H9 (cell line): ENCODE data around the gene THSD7A. TPM values are rescaled to one million over a fixed set of nuclear protein-coding genes. Genes with fewer than 3 reads are reported as not detected.

Experiments
- DNase-seq: peaks from one replicate; pipeline ENCODE4 v3.0.0-alpha.2; 2017
- H2AFZ ChIP-seq: one replicate; pipeline ENCODE4 v1.6.1; 2013; ENCODE audit warnings: mild to moderate bottlenecking, low read length, control low read depth, moderate library complexity
- H2AK5ac ChIP-seq: 2 replicates; pipeline ENCODE4 v1.6.1; 2013; ENCODE audit warnings: low read length, control low read depth, mixed read lengths; ENCODE audit not compliant: insufficient read length
- H2BK120ac ChIP-seq: one replicate; pipeline ENCODE4 v1.6.1; 2013; ENCODE audit warnings: low read depth, mild to moderate bottlenecking, low read length, control low read depth, inconsistent platforms; ENCODE audit not compliant: poor library complexity, severe bottlenecking
- H2BK12ac ChIP-seq: 2 replicates; pipeline ENCODE4 v1.6.1; 2013; ENCODE audit warnings: low read length, control low read depth, mixed read lengths, low read depth; ENCODE audit not compliant: insufficient read length
- H2BK15ac ChIP-seq: 2 replicates; pipeline ENCODE4 v1.6.1; 2013; ENCODE audit warnings: low read depth, low read length, control low read depth
- H2BK20ac ChIP-seq: one replicate; pipeline ENCODE4 v1.6.1; 2013; ENCODE audit warnings: low read depth, mild to moderate bottlenecking, low read length, control low read depth, inconsistent platforms; ENCODE audit not compliant: poor library complexity, severe bottlenecking
- H2BK5ac ChIP-seq: 2 replicates; pipeline ENCODE4 v1.6.1; 2013; ENCODE audit warnings: low read length, control low read depth, mixed read lengths; ENCODE audit not compliant: insufficient read length
- H3K14ac ChIP-seq: 2 replicates; pipeline ENCODE4 v1.6.1; 2013; ENCODE audit warnings: low read length, control low read depth; ENCODE audit not compliant: insufficient read depth
- H3K18ac ChIP-seq: 2 replicates; pipeline ENCODE4 v1.6.1; 2013; ENCODE audit warnings: low read depth, mild to moderate bottlenecking, mixed read lengths, low read length, control low read depth; ENCODE audit not compliant: insufficient read length
- H3K23ac ChIP-seq: 2 replicates; pipeline ENCODE4 v1.6.1; 2013; ENCODE audit warnings: low read length, control low read depth, mixed read lengths, low read depth; ENCODE audit not compliant: insufficient read length
- H3K23me2 ChIP-seq: 2 replicates; pipeline ENCODE4 v1.6.1; 2013; ENCODE audit warnings: low read depth, mild to moderate bottlenecking, mixed read lengths, low read length, control low read depth; ENCODE audit not compliant: insufficient read length, poor library complexity, severe bottlenecking
- H3K27ac ChIP-seq: 2 replicates; pipeline ENCODE4 v1.5.1; 2013; ENCODE audit warnings: low read length, control low read depth, mixed read lengths, low read depth; ENCODE audit not compliant: insufficient read length
- H3K27me3 ChIP-seq: 2 replicates; pipeline ENCODE4 v1.6.1; 2013; ENCODE audit warnings: low read length, control low read depth, inconsistent platforms; ENCODE audit not compliant: insufficient read depth
- H3K4ac ChIP-seq: 2 replicates; pipeline ENCODE4 v1.6.1; 2013; ENCODE audit warnings: low read depth, mild to moderate bottlenecking, control low read depth, inconsistent platforms, low read length, moderate library complexity
- H3K4me1 ChIP-seq: 2 replicates; pipeline ENCODE4 v1.6.1; 2013; ENCODE audit warnings: low read length, control low read depth, inconsistent platforms; ENCODE audit not compliant: insufficient read depth
- H3K4me2 ChIP-seq: 2 replicates; pipeline ENCODE4 v1.6.1; 2013; ENCODE audit warnings: low read length, control low read depth, mixed read lengths; ENCODE audit not compliant: insufficient read length, insufficient read depth
- H3K56ac ChIP-seq: 2 replicates; pipeline ENCODE4 v1.6.1; 2013; ENCODE audit warnings: low read depth, mild to moderate bottlenecking, mixed read lengths, low read length, control low read depth; ENCODE audit not compliant: insufficient read length
- H3K79me1 ChIP-seq: 2 replicates; pipeline ENCODE4 v1.6.1; 2013; ENCODE audit warnings: low read depth, mild to moderate bottlenecking, moderate library complexity, low read length, control low read depth, inconsistent platforms; ENCODE audit not compliant: insufficient read depth, poor library complexity, severe bottlenecking
- H3K79me2 ChIP-seq: 2 replicates; pipeline ENCODE4 v1.6.1; 2013; ENCODE audit warnings: low read length, control low read depth, inconsistent platforms; ENCODE audit not compliant: insufficient read depth
- H3K9ac ChIP-seq: 2 replicates; pipeline ENCODE4 v1.6.1; 2013; ENCODE audit warnings: low read length, control low read depth, mixed read lengths; ENCODE audit not compliant: insufficient read length; ENCODE audit errors: extremely low read depth
- H3K9me3 ChIP-seq: one replicate; pipeline ENCODE4 v1.6.1; 2013; ENCODE audit warnings: low read depth, low read length, inconsistent platforms; ENCODE audit not compliant: control insufficient read depth
- H3T11ph ChIP-seq: one replicate; pipeline ENCODE4 v1.6.1; 2013; ENCODE audit warnings: mild to moderate bottlenecking, low read length, control low read depth, inconsistent platforms
- H4K20me1 ChIP-seq: one replicate; pipeline ENCODE4 v1.6.1; 2013; ENCODE audit not compliant: control insufficient read depth, insufficient read length, insufficient read depth
- H4K5ac ChIP-seq: 2 replicates; pipeline ENCODE4 v1.6.1; 2013; ENCODE audit warnings: low read depth, mild to moderate bottlenecking, mixed read lengths, low read length, control low read depth; ENCODE audit not compliant: insufficient read length
- H4K8ac ChIP-seq: replicated peaks from 2 replicates; pipeline ENCODE4 v1.6.1; 2013; ENCODE audit warnings: low read length, control low read depth, mixed read lengths, low read depth; ENCODE audit not compliant: insufficient read length
- H4K91ac ChIP-seq: 2 replicates; pipeline ENCODE4 v1.6.1; 2013; ENCODE audit warnings: low read depth, mild to moderate bottlenecking, moderate library complexity, mixed read lengths, low read length, control low read depth; ENCODE audit not compliant: insufficient read length
- H3K27ac Mint-ChIP-seq, 3 experiments: 2 replicates in 2 of 3; 3 replicates in 1 of 3; pipeline ENCODE4 v1.8.0; 2020 to 2021; ENCODE audit warnings: mixed read lengths in 3 of 3, mild to moderate bottlenecking in 1 of 3, moderate library complexity in 1 of 3
- H3K27me3 Mint-ChIP-seq: 2 replicates; pipeline ENCODE4 v1.8.0; 2021; ENCODE audit warnings: low read depth, mild to moderate bottlenecking, moderate library complexity, mixed read lengths
- H3K36me3 Mint-ChIP-seq, 3 experiments: 2 replicates in 2 of 3; 3 replicates in 1 of 3; pipeline ENCODE4 v1.8.0; 2020 to 2021; ENCODE audit warnings: low read depth in 3 of 3, mixed read lengths in 3 of 3; ENCODE audit not compliant: insufficient read depth in 1 of 3
- H3K4me1 Mint-ChIP-seq, 2 experiments: 2 replicates each; pipeline ENCODE4 v1.8.0; 2020; ENCODE audit warnings: mixed read lengths in 2 of 2
- H3K4me3 Mint-ChIP-seq, 2 experiments: 2 replicates in 1 of 2; 3 replicates in 1 of 2; pipeline ENCODE4 v1.8.0; 2020 to 2021; ENCODE audit warnings: mild to moderate bottlenecking in 2 of 2, mixed read lengths in 2 of 2, moderate library complexity in 1 of 2
- H3K9me3 Mint-ChIP-seq, 2 experiments: 2 replicates in 1 of 2; 3 replicates in 1 of 2; pipeline ENCODE4 v1.8.0; 2020; ENCODE audit warnings: mild to moderate bottlenecking in 2 of 2, mixed read lengths in 2 of 2, moderate library complexity in 1 of 2
- WGBS: extraction: QIAGEN DNeasy Blood & Tissue Kit; methylation state at CpG from one replicate; pipeline ENCODE4 v1.1.7; 2013; ENCODE audit warnings: missing lambda C conversion rate, low lambda C conversion rate, mixed read lengths; ENCODE audit not compliant: insufficient read length; ENCODE audit errors: extremely low coverage; 5-methylcytosine and 5-hydroxymethylcytosine counted together
- total RNA-seq: library from RNA; stranded (reverse); gene quantifications from 2 replicates; pipeline ENCODE4 v1.2.1, GENCODE V29; 2021
- TF ChIP-seq, protein P1 (sequence below): fragments of 200-600 bp; sonication (generic); conservative IDR thresholded peaks from 3 replicates; pipeline ENCODE4 v1.8.0; 2021; ENCODE audit warnings: antibody characterized with exemption, mild to moderate bottlenecking

THSD7A gene
- total RNA-seq, 1 experiment from 2014 or later: 0.42 TPM

DNA sequence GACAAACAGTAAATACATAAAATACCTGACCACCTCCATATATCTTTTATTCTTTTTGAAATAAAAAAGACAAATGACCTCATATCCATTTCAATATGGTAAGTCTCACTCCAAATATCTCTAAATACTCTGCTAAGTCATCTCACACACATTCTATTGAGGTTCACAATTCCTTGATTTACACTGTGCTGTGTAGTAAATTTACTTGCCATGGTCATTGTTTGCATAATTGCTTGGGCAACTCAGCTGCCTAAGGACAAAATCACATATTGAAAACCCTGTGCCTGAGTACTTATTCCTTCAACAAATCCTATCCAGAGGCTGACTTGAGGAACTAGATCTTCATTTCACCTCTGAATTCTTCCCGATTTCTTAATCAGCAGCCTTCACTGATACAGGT, 176.4 kb downstream of the THSD7A start:
- H4K20me1 ChIP-seq: no peaks in the 10 kb centered on the region
- H2AFZ ChIP-seq: no peak overlapping the region
- TF ChIP-seq, protein P1, sequence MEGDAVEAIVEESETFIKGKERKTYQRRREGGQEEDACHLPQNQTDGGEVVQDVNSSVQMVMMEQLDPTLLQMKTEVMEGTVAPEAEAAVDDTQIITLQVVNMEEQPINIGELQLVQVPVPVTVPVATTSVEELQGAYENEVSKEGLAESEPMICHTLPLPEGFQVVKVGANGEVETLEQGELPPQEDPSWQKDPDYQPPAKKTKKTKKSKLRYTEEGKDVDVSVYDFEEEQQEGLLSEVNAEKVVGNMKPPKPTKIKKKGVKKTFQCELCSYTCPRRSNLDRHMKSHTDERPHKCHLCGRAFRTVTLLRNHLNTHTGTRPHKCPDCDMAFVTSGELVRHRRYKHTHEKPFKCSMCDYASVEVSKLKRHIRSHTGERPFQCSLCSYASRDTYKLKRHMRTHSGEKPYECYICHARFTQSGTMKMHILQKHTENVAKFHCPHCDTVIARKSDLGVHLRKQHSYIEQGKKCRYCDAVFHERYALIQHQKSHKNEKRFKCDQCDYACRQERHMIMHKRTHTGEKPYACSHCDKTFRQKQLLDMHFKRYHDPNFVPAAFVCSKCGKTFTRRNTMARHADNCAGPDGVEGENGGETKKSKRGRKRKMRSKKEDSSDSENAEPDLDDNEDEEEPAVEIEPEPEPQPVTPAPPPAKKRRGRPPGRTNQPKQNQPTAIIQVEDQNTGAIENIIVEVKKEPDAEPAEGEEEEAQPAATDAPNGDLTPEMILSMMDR: no peak
- no peak overlapping the region for H2BK20ac ChIP-seq
- H3K23me2 ChIP-seq: no peaks in the 10 kb centered on the region
- H4K91ac ChIP-seq: no peak overlapping the region
- no peaks in the 10 kb centered on the region for H3K4me1 ChIP-seq
- H2BK5ac ChIP-seq: no peak overlapping the region
- no peak overlapping the region for H2BK120ac ChIP-seq
- no peaks in the 10 kb centered on the region for H3K9me3 Mint-ChIP-seq
- H3K4me3 Mint-ChIP-seq: no peak overlapping the region
- no CpG with 5 or more reads among the region's 1 CpG for WGBS
- H3K14ac ChIP-seq: no peak overlapping the region
- no peak overlapping the region for H3K27ac Mint-ChIP-seq
- H2BK15ac ChIP-seq: no peak overlapping the region
- no peak overlapping the region for H3K9ac ChIP-seq
- no peaks in the 10 kb centered on the region for H3K27me3 ChIP-seq
- H3K18ac ChIP-seq: no peak overlapping the region
- H4K8ac ChIP-seq: no peak overlapping the region
- no peak overlapping the region for H3K4ac ChIP-seq
- H3K36me3 Mint-ChIP-seq: no peaks in the 10 kb centered on the region
- H2AK5ac ChIP-seq: no peak overlapping the region
- H3K9me3 ChIP-seq: no peaks in the 10 kb centered on the region
- no peak overlapping the region for H3T11ph ChIP-seq
- H3K79me2 ChIP-seq: no peaks in the 10 kb centered on the region
- H3K23ac ChIP-seq: no peak overlapping the region
- no peak for DNase-seq
- no peaks in the 10 kb centered on the region for H3K4me1 Mint-ChIP-seq
- H3K79me1 ChIP-seq: no peaks in the 10 kb centered on the region
- no peak overlapping the region for H3K4me2 ChIP-seq
- H4K5ac ChIP-seq: no peak overlapping the region
- H2BK12ac ChIP-seq: no peak overlapping the region
- no peak overlapping the region for H3K27ac ChIP-seq
- no peaks in the 10 kb centered on the region for H3K27me3 Mint-ChIP-seq
- no peak overlapping the region for H3K56ac ChIP-seq
